NCI-H2227 treated with DMSO at 0.1 percent for 48 hours (cell line): ENCODE results near the gene CPA5.
"Not testable (repeated sequence)": the region's sequence is repeated elsewhere in the genome, so short reads cannot be mapped to it uniquely, and the experiment has no call there.

Experiments
- DNase-seq: peaks from one replicate; lab custom pipeline; 2025; lab: John Stamatoyannopoulos, UW

CPA5 gene

DNA sequence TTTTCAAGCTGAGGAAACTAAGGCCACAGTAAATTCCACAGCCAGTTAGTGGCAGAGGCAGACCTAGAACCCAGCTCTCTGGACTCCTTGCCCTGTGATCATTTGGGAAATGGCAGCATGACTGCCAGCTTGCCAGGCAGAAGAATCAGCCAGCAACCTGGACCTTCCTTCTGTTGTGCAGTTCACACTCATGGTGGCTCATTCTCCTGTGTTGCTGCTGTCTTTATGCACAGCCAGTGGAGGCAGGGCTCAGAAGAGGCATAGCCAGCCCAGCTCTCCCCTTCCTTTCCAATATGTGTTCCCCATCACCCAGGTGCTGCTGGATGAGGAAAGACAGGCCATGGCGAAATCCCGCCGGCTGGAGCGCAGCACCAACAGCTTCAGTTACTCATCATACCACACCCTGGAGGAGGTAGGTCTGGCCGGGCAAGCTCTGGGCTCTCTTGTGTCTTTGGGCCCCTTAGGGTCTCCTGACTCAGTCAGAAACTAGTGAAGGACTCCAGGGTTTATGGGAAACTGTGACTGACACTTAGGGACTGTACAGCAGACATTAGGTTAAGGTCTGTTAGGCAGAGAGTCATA, 14.8 kb downstream of the CPA5 start:
- DNase-seq, result no peak

DNA sequence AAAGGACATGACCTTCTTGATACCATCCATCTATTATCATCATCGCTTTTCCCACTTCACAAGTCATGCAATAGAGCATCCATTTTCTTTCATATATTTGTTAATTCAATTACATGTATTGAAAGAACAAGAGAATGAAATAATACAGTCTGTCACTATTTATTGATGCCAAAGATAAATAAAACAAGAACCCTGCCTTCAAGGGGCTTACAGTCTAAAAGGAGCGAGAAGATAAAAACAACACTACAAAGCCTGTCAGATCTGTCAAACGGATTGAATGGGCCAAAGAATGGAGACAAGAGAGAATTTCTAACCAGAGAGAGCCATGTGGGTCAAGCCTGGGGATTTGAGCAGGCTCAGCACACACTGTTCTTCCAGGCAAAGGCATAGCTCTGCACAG, 15.9 kb downstream of the CPA5 start:
- no peak for DNase-seq

DNA sequence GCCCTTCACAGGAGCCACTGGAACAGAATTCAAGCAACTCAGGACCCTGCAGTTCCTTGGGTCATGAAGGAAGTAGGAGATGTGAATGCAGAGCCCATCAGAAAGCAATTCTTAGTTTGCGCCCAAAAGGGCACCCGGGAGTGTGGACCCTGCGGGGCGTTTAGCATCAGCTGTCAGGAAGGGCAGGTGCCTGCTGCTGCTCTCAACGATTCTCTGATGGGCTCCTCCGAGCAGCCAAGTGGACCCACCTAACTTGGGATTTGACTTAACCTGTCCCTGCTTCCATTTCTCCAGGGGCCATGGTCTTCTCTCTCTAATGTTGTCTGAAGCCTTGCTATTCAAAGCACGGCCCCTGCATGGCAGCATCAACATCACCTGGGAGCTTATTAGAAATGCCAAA, 17.1 kb downstream of the CPA5 start:
- DNase-seq, result no peak

GRCh38 chr7:130362251-130362816, 17.7 kb downstream of the CPA5 start:
- DNase-seq, result no peak

DNA sequence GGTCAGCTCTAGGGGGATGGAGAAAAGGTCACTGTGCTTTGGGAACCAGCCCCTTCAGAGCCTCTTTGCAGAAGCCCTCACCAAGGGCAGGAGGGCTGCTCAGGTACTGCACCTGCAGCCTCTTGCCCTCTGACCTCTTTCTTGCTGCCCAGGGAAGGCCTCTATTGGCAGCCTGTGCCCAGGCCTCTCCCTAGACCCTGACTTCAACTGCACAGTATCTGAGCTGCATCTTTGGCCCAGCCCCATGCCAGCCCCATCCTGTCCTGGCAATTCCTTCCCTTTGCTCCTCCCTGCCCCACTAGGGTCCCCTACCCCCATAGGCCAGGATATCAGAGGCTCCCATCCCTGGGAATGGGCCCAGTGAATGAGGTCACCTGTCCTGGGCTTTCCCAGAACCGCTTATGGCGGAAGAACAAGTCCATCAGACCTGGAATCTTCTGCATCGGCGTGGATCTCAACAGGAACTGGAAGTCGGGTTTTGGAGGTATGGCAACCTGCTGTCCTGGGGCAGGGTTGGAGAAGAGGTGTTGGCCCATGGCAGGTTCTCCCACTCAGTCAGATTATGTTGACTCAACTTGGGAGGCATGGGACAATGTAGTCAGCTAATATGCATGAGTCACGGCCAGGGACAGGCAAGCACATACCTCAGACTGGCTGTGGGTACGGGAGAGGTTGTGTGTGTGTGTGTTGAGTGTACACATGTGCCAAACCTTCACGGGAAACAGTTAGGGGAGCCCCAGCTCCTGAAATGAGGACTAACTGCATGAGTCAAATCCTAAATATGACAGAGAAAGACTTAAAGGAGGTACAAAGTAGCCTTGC, 18.6 kb downstream of the CPA5 start:
- DNase-seq, result no peak

GRCh38 chr7:130364451-130364850, 19.8 kb downstream of the CPA5 start:
- no peak for DNase-seq

DNA sequence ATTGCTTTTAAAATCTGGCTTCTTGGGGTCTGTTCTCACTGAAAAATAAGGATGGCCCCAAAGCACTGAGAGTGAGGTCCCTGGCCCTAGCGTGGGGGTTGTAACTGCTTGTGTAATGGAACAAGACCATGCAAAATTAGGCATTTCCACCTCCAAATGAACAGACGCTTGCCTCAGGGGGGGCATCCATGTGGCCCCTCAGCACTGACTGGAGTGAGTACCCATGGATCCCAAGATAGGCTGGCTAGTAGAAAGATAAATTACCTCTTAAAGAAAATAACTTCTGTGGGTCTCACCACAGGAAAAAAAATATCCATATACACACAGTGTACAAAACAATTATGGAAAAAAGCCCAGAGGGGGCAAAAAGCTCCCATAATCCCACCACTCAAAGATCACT, 20.5 kb downstream of the CPA5 start:
- no peak for DNase-seq

DNA sequence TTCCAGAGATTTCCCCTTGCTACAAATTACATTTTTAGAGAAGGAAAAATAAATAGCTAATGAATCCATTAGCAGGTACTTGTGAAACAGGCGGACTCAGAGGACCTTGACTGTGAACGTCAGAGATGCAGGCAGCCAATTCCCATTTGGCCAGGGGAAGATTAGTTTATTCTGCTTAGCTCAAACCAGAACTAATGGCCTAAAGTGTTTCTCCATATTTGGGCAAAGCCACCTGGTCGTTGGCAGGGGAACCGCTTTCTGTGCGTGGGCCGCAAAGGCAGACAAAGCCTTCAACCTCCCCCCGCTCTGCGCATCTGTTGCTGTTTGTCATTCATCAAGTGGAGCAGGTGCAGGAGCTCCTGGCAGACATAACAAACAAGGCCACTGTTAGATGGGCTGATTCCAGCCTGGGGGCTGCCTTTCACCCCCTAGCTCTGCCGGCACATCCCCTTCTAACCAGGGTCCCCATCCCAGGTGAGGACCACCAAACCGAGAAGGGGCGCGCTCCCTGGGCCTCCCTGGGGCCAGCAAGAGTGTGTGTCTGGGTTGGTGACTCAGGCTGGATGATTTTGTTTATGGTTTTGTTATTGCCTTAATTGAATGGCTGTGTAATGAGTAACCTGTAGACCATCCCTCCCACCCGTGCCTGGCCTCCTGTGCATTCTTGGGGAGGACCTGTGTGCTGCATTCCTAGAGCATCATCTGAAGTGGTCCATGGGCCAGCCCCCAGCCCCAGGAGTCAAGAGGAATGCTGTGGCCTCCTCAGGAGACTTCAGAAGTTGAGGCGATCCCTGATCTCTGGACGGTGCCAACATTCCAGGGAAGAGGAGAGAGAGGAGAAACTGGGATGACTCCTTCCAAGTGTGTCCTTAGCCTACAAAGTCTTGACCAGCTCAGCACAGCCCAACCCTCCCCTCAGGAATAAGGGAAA, 21.2 kb downstream of the CPA5 start:
- peak; percentile 91 for DNase-seq

DNA sequence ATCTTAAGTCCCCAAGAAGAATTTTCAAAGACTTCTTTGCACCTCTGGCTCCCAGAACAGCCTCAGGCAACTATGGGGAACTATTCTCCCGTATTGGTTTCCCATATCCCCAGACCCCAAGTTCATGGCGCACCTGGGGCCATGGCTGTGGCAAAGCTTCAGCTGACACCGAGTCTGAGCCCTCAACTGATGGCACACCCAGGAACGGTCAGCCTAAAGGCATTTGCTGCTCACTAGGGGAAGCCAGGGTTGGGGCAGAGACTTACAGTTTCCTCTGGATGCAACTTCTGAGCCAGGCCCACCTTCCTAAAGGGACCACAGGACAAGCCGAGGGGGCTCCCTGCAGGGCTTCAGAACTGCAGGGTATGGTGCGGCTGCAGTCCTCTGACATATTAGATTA, 21.9 kb downstream of the CPA5 start:
- DNase-seq, result no peak

- no peak for DNase-seq
These were observed 22.6 kb downstream of the CPA5 start for GRCh38 chr7:130367088-130367755.

GRCh38 chr7:130367836-130368746, 23.5 kb downstream of the CPA5 start:
- DNase-seq, result no peak

DNA sequence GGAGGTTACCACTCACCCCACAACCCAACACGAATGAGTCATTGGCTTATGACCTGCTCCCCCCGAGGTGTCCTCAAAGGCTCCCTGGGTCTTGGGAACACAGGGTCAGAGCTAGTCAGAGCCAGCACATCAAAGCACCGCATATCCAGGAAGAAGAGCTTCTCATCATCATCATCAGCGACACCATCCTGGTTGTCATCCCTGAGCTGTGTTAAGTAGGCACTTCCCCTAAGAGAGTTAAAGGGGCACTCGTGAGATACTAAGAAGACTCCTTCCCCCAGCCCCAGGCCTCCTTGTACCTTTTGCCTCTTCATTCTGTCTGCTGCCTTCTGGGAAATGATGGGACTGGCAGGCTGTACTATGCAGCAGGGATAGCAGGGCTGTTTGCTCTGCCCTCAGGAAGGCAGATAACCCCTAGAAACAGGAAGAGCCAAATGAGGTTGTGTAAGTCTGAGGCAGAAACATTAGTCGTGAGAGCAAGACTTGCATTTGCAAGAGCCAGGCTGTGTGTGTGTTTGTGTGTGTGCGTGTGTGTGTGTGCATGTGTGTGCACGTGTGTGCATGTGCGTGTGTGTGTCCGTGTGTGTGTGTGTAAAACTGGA, 24.6 kb downstream of the CPA5 start:
- DNase-seq, result no peak

GRCh38 chr7:130369831-130370550, 25.4 kb downstream of the CPA5 start:
- no peak for DNase-seq

- DNase-seq, result no peak
These were observed 26.4 kb downstream of the CPA5 start for GRCh38 chr7:130371046-130371445.

DNA sequence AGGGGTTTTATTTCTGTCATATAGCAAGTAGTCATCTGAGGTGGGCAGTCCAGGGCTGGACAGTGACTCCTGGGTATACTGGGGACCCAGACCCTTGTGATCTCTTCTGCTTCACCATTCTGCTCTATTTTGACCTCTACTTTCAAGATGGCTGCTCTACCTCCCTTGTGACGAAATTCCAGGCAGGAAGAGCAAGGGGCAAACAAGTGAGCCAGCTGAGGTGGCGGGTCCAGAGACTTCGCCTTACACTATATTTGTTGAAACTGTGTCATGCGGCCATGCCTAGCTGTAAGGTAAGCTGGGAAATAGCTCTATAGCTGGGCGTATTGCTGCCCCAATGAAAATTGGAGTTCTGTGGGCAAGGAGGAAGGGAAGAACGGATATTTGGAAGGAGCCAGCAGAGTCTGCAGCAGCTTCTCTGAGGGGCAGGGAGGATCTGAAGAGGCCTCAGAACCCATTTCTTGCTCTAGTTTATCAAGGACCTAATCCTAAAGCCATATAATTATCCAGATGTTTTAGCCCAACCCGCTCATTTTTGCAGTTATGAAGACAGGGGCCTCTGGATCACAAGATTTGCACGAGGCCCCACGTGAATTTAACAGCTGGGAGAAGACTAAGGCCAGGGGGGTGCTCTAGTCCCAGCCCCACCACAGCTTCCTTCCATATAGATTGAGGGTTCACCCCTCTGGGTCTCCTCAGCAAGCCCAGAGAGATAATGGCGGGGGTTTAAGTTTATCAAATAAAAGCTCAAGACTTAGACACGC, 28.0 kb downstream of the CPA5 start:
- DNase-seq, result no peak

GRCh38 chr7:130374507-130374906, 29.9 kb downstream of the CPA5 start:
- no peak for DNase-seq

- not testable (repeated sequence) for DNase-seq
These were observed 31.8 kb downstream of the CPA5 start for GRCh38 chr7:130376461-130376860.

DNA sequence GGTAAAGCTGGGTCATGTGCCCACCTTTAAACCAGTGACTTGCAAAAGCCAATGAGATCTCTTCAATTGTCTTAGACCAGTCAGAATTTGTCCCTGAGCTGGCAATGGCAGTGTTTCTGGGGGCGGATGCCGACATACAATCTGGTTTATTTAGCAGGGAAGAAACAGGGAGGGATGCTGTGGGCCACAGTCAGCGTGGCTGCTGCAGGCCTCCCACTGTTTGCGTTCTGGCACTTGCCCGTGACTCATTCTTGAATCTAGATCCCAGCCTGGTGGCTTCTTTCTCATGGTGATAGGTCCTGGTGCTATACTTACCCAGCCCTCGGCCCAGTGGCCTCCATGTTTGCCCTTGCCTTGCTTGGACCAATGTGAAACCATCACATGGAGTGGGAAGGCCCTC, 32.6 kb downstream of the CPA5 start:
- DNase-seq, result no peak

DNA sequence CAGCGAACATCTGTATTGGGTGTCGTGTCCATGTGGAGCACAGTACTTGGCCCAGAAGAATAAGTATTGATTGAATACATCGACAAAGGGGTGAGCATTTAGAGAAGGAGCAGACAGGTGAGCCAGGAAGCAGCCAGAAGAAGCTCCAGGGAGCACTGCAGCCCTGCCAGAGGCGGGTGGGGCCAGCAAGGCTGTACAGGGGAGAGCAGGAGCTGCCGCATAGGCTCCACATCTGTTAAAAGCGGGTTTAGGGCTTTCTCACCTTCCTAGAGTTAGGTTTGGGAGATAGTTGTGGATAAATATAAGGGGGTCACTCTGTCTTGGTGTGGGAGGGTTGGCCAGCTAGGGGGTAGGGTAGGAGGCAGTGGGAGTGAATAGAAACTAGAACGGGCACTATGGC, 34.4 kb downstream of the CPA5 start:
- no peak for DNase-seq
